ENCODE measurements around the gene TRNAU1AP. TPM values are rescaled to one million over a fixed set of nuclear protein-coding genes. Genes with fewer than 3 reads are reported as not detected.
A peak's percentile ranks its signal among the peaks of the same experiment; 100 is the strongest.

The TRNAU1AP gene
- total and polyA plus RNA-seq, 2 of the 13 experiments (the other 11 are each of a cell fraction or from before 2014, with no cell fraction given), result 29.0 to 42.9 TPM

- TF ChIP-seq MAFK (conservative IDR thresholded peaks at IDR 0.05 in 1 of 2, IDR thresholded peaks at IDR 0.05 in 1 of 2; ENCODE audit: low read length in 2 of 2) (no peak), ZNF326 (CRISPR knock-in tag; IDR thresholded peaks at IDR 0.05; ENCODE audit: borderline replicate concordance) (no peak), HOXA3 (CRISPR knock-in tag; IDR thresholded peaks at IDR 0.05) (peak; percentile 3; the same call in 1 of the 2 replicates), ZNF414 (CRISPR knock-in tag; IDR thresholded peaks at IDR 0.05) (no peak), JDP2 (CRISPR knock-in tag; IDR thresholded peaks at IDR 0.05; ENCODE audit: borderline replicate concordance) (no peak), ZNF225 (CRISPR knock-in tag; IDR thresholded peaks at IDR 0.05) (no peak)
- TF ChIP-seq, protein P1, sequence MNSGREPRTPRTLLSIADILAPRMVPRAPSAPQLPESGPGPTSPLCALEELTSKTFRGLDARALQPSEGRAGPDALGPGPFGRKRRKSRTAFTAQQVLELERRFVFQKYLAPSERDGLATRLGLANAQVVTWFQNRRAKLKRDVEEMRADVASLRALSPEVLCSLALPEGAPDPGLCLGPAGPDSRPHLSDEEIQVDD (CRISPR knock-in tag; IDR thresholded peaks at IDR 0.05; ENCODE audit: borderline replicate concordance), result no peak
Observed at GRCh38 chr1:28578696-28579218, 25.9 kb downstream of the TRNAU1AP start (continued).

- H3K9ac ChIP-seq (ENCODE audit: insufficient read depth, low read depth, low read length), result peak overlapping the region; percentile 96
- no peak for ATAC-seq
- 93% methylated on average over 1 of the region's 1 CpG for WGBS (ENCODE audit: low lambda C conversion rate)
- intact Hi-C loops (cut with micrococcal nuclease; ENCODE audit: unreplicated experiment), result no loop called here
- H3K4me3 ChIP-seq (replicated peaks in 1 of 3; ENCODE audit: insufficient read depth in 1 of 3, low read depth in 2 of 3, low read length in 3 of 3), result peak overlapping the region; percentile 95 to 99 (median 96)
- peaks cover 0 to 3% of the 10 kb centered on the region in 2 experiments; a peak in 1 of 5 replicates for H3K27me3 ChIP-seq (ENCODE audit: control insufficient read depth in 1 of 2, insufficient read depth in 2 of 2, low read length in 2 of 2)
- no peak for FAIRE-seq
- DNase-seq (ENCODE audit: low spot score), result no peak
- peaks cover 28% of the 10 kb centered on the region for H3K79me2 ChIP-seq (ENCODE audit: insufficient read depth, low read length)
- TF ChIP-seq ZNF12 (CRISPR knock-in tag; IDR thresholded peaks at IDR 0.05) (no peak), SOX5 (CRISPR knock-in tag; IDR thresholded peaks at IDR 0.05; ENCODE audit: borderline replicate concordance) (no peak), ZNF33A (CRISPR knock-in tag; IDR thresholded peaks at IDR 0.05; ENCODE audit: borderline replicate concordance) (no peak), MIER3 (CRISPR knock-in tag; IDR thresholded peaks at IDR 0.05; ENCODE audit: borderline replicate concordance) (no peak), ZNF652 (CRISPR knock-in tag; IDR thresholded peaks at IDR 0.05; ENCODE audit: borderline replicate concordance, low read depth) (no peak), ZNF703 (CRISPR knock-in tag; IDR thresholded peaks at IDR 0.05; ENCODE audit: borderline replicate concordance) (no peak), ZNF44 (CRISPR knock-in tag; IDR thresholded peaks at IDR 0.05) (no peak), KDM5B (CRISPR knock-in tag; IDR thresholded peaks at IDR 0.05; ENCODE audit: borderline replicate concordance) (no peak), ZNF713 (CRISPR knock-in tag; IDR thresholded peaks at IDR 0.05) (no peak), ZNF101 (CRISPR knock-in tag; IDR thresholded peaks at IDR 0.05; ENCODE audit: borderline replicate concordance, low read depth) (no peak)
- TF ChIP-seq, protein P2, sequence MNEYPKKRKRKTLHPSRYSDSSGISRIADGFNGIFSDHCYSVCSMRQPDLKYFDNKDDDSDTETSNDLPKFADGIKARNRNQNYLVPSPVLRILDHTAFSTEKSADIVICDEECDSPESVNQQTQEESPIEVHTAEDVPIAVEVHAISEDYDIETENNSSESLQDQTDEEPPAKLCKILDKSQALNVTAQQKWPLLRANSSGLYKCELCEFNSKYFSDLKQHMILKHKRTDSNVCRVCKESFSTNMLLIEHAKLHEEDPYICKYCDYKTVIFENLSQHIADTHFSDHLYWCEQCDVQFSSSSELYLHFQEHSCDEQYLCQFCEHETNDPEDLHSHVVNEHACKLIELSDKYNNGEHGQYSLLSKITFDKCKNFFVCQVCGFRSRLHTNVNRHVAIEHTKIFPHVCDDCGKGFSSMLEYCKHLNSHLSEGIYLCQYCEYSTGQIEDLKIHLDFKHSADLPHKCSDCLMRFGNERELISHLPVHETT (CRISPR knock-in tag; conservative IDR thresholded peaks at IDR 0.05), result no peak
- in situ Hi-C loops (cut with HindIII; ENCODE audit: extremely low pct_ligation_motif_present, low pct_unique_long_range_greater_than_20kb), result loop anchor here (25.0 kb wide), 1 partner anchor 342 kb away; the partner anchor contains the start of genes ATP5IF1 and DNAJC8
- BruUV-seq (replicated peaks), result no TSS peak
- H3K27ac ChIP-seq (ENCODE audit: extremely low read length, insufficient read depth, low read length), result peak overlapping the region; percentile 28
- CTCF ChIA-PET (ENCODE audit: low intra/inter-chr PET ratio, low total read pairs), result no interaction called here
- H2AFZ ChIP-seq (ENCODE audit: low read length), result no peak overlapping the region
- H3K4me2 ChIP-seq (ENCODE audit: low read depth, low read length), result peak overlapping the region; percentile 76
- H3K4me1 ChIP-seq (ENCODE audit: insufficient read depth, low read length), result peaks cover 29% of the 10 kb centered on the region
- no peaks in the 10 kb centered on the region for H3K9me3 ChIP-seq (ENCODE audit: low read length)
- peaks cover 45% of the 10 kb centered on the region for H4K20me1 ChIP-seq (ENCODE audit: insufficient read depth, low read length)
- POLR2A ChIA-PET, result interaction anchor here (0.6 to 6.6 kb wide), 10 partner anchors 10 to 71 kb away, joined by 3 to 139 read pairs (median 10); partner anchors contain the start of genes RAB42, RCC1 and TRNAU1AP
- peaks cover 13 to 39% of the 10 kb centered on the region in 2 experiments for H3K36me3 ChIP-seq (replicated peaks in 1 of 2; ENCODE audit: control insufficient read depth in 1 of 2, insufficient read depth in 2 of 2, low read length in 2 of 2)
Observed at GRCh38 chr1:28579401-28579800, 26.5 kb downstream of the TRNAU1AP start.
